HepG2 (cell line): ENCODE data around the gene CTNNA3. TPM values are rescaled to one million over a fixed set of nuclear protein-coding genes. Genes with fewer than 3 reads are reported as not detected.

Experiments
- ATAC-seq: fragments of 200-7000 bp; cut with Tn5 transposase; 3 replicates; pipeline ENCODE4 v1.9.1; 2020; ENCODE audit warnings: mild to moderate bottlenecking, moderate library complexity
- BruUV-seq: library from RNA; stranded (reverse); fragments of 400-500 nt; replicated peaks from 2 replicates; lab custom pipeline; 2021; lab: Mats Ljungman, UMichigan
- CTCF ChIA-PET: fragments of 300-600 bp; formaldehyde crosslinking; extraction: SDS; loops from one replicate; lab custom pipeline; 2021; ENCODE audit warnings: low total read pairs, inconsistent platforms, low intra/inter-chr PET ratio; lab: Yijun Ruan, JAX
- POLR2A ChIA-PET: fragments of 350-600 bp; sonication (Branson Sonifier 250); formaldehyde crosslinking; loops from one replicate; lab custom pipeline; 2020; ENCODE audit warnings: antibody characterized with exemption, inconsistent platforms; lab: Yijun Ruan, JAX
- DNase-seq: peaks from one replicate; pipeline ENCODE4 v3.0.0-alpha.2; 2015; ENCODE audit warnings: low spot score
- FAIRE-seq: peaks from 3 replicates; lab custom pipeline; 2011; peaks lifted over from hg19 to GRCh38; lab: Jason Lieb, UNC
- H2AFZ ChIP-seq: one replicate; pipeline ENCODE4 v1.6.1; 2011; ENCODE audit warnings: low read length, inconsistent platforms
- H3K27ac ChIP-seq: fragments of 300-600 bp; 3 replicates; pipeline ENCODE4 v1.8.0; 2011; ENCODE audit warnings: mixed run types, mild to moderate bottlenecking, mixed read lengths, low read length, inconsistent platforms; ENCODE audit not compliant: insufficient read depth; ENCODE audit errors: extremely low read length
- H3K27me3 ChIP-seq, 2 experiments: fragments of 200-600 bp in 1 of 2; 2 replicates in 1 of 2; 3 replicates in 1 of 2; pipeline versions ENCODE4 v1.6.0 to v1.8.0; 2011; ENCODE audit warnings: low read length in 2 of 2, mild to moderate bottlenecking in 2 of 2, moderate library complexity in 2 of 2, inconsistent platforms in 1 of 2; ENCODE audit not compliant: insufficient read depth in 2 of 2, control insufficient read depth in 1 of 2
- H3K36me3 ChIP-seq, 2 experiments: fragments of 200-600 bp in 1 of 2; replicated peaks in 1 of 2; 2 replicates in 1 of 2; 3 replicates in 1 of 2; pipeline versions ENCODE4 v1.5.1 to v1.8.0; 2011; ENCODE audit warnings: low read length in 2 of 2, inconsistent platforms in 1 of 2; ENCODE audit not compliant: insufficient read depth in 2 of 2, control insufficient read depth in 1 of 2
- H3K4me1 ChIP-seq: 2 replicates; pipeline ENCODE4 v1.5.1; 2012; ENCODE audit warnings: low read length, inconsistent platforms; ENCODE audit not compliant: insufficient read depth
- H3K4me2 ChIP-seq: 2 replicates; pipeline ENCODE4 v1.6.0; 2011; ENCODE audit warnings: low read depth, low read length, inconsistent platforms
- H3K4me3 ChIP-seq, 3 experiments: fragments of 200-600 bp in 1 of 3; sonication (generic), shearing (Covaris generic) in 1 of 3; replicated peaks in 1 of 3; 2 replicates each; pipeline ENCODE4 v1.5.1; 2011 to 2016; ENCODE audit warnings: low read length in 3 of 3, inconsistent platforms in 2 of 3, low read depth in 2 of 3, mild to moderate bottlenecking in 2 of 3, control low read depth in 1 of 3, mixed read lengths in 1 of 3; ENCODE audit not compliant: insufficient read depth in 1 of 3
- H3K79me2 ChIP-seq: one replicate; pipeline ENCODE4 v1.6.1; 2011; ENCODE audit warnings: low read length, inconsistent platforms; ENCODE audit not compliant: insufficient read depth
- H3K9ac ChIP-seq: 2 replicates; pipeline ENCODE4 v1.6.0; 2011; ENCODE audit warnings: mild to moderate bottlenecking, low read depth, low read length, inconsistent platforms; ENCODE audit not compliant: insufficient read depth
- H3K9me3 ChIP-seq: 2 replicates; pipeline ENCODE4 v1.5.1; 2012; ENCODE audit warnings: mild to moderate bottlenecking, low read length
- H4K20me1 ChIP-seq: 2 replicates; pipeline ENCODE4 v1.6.0; 2011; ENCODE audit warnings: inconsistent platforms, mild to moderate bottlenecking, low read length, moderate library complexity; ENCODE audit not compliant: insufficient read depth
- CEBPB ChIP-seq: IDR thresholded peaks from 2 replicates; pipeline ENCODE4 v1.6.1; 2011; ENCODE audit warnings: low read depth, low read length, improper control_type of control experiment, borderline replicate concordance
- KDM6A ChIP-seq: IDR thresholded peaks from 2 replicates; pipeline ENCODE4 v1.6.1; 2016; ENCODE audit warnings: low read depth
- SMAD1 ChIP-seq: sonication (generic); formaldehyde crosslinking; IDR thresholded peaks from 2 replicates; pipeline ENCODE4 v1.4.0; 2020; ENCODE audit warnings: missing genetic modification reagents, low read depth, mild to moderate bottlenecking, borderline replicate concordance
- TBX3 ChIP-seq: fragments of 450-650 bp; IDR thresholded peaks from 2 replicates; pipeline ENCODE4 v1.6.1; 2017; ENCODE audit warnings: antibody characterized with exemption, mild to moderate bottlenecking, inconsistent platforms, borderline replicate concordance
- ZNF543 ChIP-seq: sonication (generic); formaldehyde crosslinking; IDR thresholded peaks from 2 replicates; pipeline ENCODE4 v1.4.0; 2020; ENCODE audit warnings: mild to moderate bottlenecking, missing genetic modification reagents
- ZNF577 ChIP-seq: sonication (generic); formaldehyde crosslinking; IDR thresholded peaks from 2 replicates; pipeline ENCODE4 v1.4.0; 2020; ENCODE audit warnings: mild to moderate bottlenecking, low read depth, missing genetic modification reagents, borderline replicate concordance
- WGBS: methylation state at CpG from one replicate; pipeline ENCODE4 v1.1.6; 2017; ENCODE audit warnings: low lambda C conversion rate; 5-methylcytosine and 5-hydroxymethylcytosine counted together
- in situ Hi-C: cut with HindIII; loops from 2 replicates; pipeline ENCODE4 v1.10.0; 2017; ENCODE audit warnings: low pct_unique_long_range_greater_than_20kb; ENCODE audit not compliant: extremely low pct_ligation_motif_present
- intact Hi-C: fragments of 100-400 bp; cut with micrococcal nuclease; formaldehyde crosslinking; loops from one replicate; pipeline ENCODE4 v1.10.0; 2022; ENCODE audit not compliant: unreplicated experiment
- polyA plus RNA-seq, 8 experiments: library from polyadenylated mRNA; depleted of rRNA in 3 of 8; stranded (reverse) in 7 of 8; unstranded in 1 of 8; fragments of >200 nt; fragmentation: Illumina TruSeq in 4 of 8; extraction: Trizol in 4 of 8; gene quantifications; 2 replicates each; pipeline versions ENCODE4 v1.2.1 to v1.2.3, GENCODE V29; 2011 to 2016; ENCODE audit warnings: low read depth in 4 of 8, missing spikeins in 1 of 8, mixed read lengths in 1 of 8; ENCODE audit not compliant: insufficient read depth in 1 of 8
- total RNA-seq, 5 experiments: library from RNA; depleted of rRNA; stranded (reverse); fragments of >200 nt; fragmentation: Illumina TruSeq; extraction: Trizol; gene quantifications; 2 replicates each; pipeline ENCODE4 v1.2.3, GENCODE V29; 2016; ENCODE audit warnings: low read depth in 1 of 5
- TF ChIP-seq, protein P1 (sequence below): sonication (generic); formaldehyde crosslinking; IDR thresholded peaks from 2 replicates; pipeline ENCODE4 v1.8.0; 2022; ENCODE audit warnings: mild to moderate bottlenecking, missing genetic modification reagents, moderate library complexity

Gene CTNNA3
- total and polyA plus RNA-seq, 2 of the 13 experiments (the other 11 are each of a cell fraction or from before 2014, with no cell fraction given): not detected

DNA sequence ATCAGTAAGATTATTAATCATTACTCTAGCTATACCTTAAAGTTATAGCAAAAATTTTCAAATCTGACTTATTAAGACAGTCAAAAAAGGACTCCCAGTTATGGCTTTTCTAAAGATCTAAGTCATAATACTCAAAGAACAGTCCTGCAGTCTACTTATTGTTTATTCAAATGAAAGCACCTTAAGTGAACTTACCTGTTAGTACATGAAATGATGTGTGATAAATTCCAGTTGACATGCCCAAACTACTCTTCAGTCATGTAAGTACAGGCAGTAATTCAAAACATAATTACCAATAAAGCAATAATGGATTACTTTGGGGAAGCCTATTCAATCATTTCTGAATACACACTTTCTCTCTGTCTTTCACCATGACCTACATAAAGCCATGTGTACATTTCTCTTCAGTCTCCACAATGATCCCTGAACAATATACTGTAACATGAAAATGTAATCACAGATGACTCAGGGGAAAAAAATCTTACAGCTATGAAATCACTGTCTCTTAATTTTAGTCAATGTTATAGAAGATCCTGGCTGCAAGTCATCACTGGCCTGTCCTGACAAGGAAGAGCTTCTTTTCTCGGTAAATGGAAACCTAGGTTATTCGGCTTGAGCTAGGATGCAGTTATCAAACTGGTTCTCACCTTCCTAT lies 1190.9 kb downstream of the CTNNA3 start (continued):
- TF ChIP-seq, protein P1, sequence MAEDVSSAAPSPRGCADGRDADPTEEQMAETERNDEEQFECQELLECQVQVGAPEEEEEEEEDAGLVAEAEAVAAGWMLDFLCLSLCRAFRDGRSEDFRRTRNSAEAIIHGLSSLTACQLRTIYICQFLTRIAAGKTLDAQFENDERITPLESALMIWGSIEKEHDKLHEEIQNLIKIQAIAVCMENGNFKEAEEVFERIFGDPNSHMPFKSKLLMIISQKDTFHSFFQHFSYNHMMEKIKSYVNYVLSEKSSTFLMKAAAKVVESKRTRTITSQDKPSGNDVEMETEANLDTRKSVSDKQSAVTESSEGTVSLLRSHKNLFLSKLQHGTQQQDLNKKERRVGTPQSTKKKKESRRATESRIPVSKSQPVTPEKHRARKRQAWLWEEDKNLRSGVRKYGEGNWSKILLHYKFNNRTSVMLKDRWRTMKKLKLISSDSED: no peak
- TF ChIP-seq ZNF543 (CRISPR knock-in tag) (no peak), ZNF577 (no peak)

DNA sequence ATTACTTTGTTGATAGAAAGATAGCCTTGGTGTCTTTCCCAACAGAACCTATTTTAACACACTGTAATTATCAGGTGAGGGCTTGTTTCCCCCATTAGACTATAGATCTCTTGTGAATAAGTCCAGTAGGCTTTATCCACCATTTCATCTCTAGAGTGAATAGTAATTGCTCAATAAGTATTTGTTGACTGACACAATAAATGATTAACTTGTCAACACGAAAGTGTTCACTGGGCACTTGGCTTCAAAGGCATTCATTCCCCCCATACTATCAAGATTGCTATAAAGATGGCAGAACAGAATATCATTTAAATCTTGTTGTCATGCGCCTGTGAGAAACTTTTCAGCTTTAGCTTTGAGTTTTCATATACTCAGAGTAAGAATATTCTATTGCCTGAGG lies 1194.6 kb downstream of the CTNNA3 start:
- CTCF ChIA-PET: no interaction called here
- no peaks in the 10 kb centered on the region for H3K36me3 ChIP-seq
- 20% methylated on average over 2 of the region's 2 CpGs for WGBS
- no peak for FAIRE-seq
- no peak overlapping the region for H3K4me3 ChIP-seq
- H3K9ac ChIP-seq: no peak overlapping the region
- peaks cover 18% of the 10 kb centered on the region; the same call in 1 of the 2 replicates for H3K9me3 ChIP-seq
- no peaks in the 10 kb centered on the region for H3K27me3 ChIP-seq
- H3K4me1 ChIP-seq: 0 out of 2 replicates have a peak, but pooled peaks cover 4% of the 10 kb centered on the region
- in situ Hi-C loops (no loop called here), intact Hi-C loops (no loop called here)
- TF ChIP-seq KDM6A (CRISPR knock-in tag) (no peak), TBX3 (no peak), CEBPB (peak; percentile 11; the same call in 1 of the 2 replicates), SMAD1 (CRISPR knock-in tag) (no peak)
- H3K4me2 ChIP-seq: no peak overlapping the region
- H4K20me1 ChIP-seq: no peaks in the 10 kb centered on the region
- no peaks in the 10 kb centered on the region for H3K79me2 ChIP-seq
- no peak overlapping the region for H3K27ac ChIP-seq
- no TSS peak for BruUV-seq
- POLR2A ChIA-PET: no interaction called here
- H2AFZ ChIP-seq: no peak overlapping the region
- DNase-seq: peak; percentile 1
- no peak for ATAC-seq
